ENCODE data around the gene STAT5B. TPM values are rescaled to one million over a fixed set of nuclear protein-coding genes. Genes with fewer than 3 reads are reported as not detected.
"Not testable (repeated sequence)": the region's sequence is repeated elsewhere in the genome, so short reads cannot be mapped to it uniquely, and the experiment has no call there.

The STAT5B gene
- total RNA-seq, 2 donors from 2014 or later: 35.7 to 51.4 TPM

- Mint-ChIP-seq H3K27me3 (ENCODE audit: insufficient read depth) (peaks cover 1% of the 10 kb centered on the region), H3K27ac (no peak overlapping the region), H3K36me3 (ENCODE audit: low read depth) (no peaks in the 10 kb centered on the region), H3K9me3 (no peaks in the 10 kb centered on the region), H3K4me3 (no peak overlapping the region), H3K4me1 (peaks cover 4% of the 10 kb centered on the region)
- Histone ChIP-seq H3K9ac (ENCODE audit: extremely low read depth, low read length, poor library complexity, severe bottlenecking) (no peak overlapping the region), H3K27ac (ENCODE audit: low read depth, low read length) (no peak overlapping the region), H3K36me3 (ENCODE audit: control insufficient read depth, insufficient read depth, low read length) (no peaks in the 10 kb centered on the region), H3K4me3 (ENCODE audit: low read length) (no peak overlapping the region), H3K27me3 (ENCODE audit: control insufficient read depth, insufficient read depth, low read length, poor library complexity, severe bottlenecking) (no peaks in the 10 kb centered on the region), H3K9me3 (ENCODE audit: control insufficient read depth, low read length) (no peaks in the 10 kb centered on the region), H3K4me1 (ENCODE audit: control insufficient read depth, insufficient read depth, low read length) (no peaks in the 10 kb centered on the region)
- DNase-seq: no peak
- no peak for TF ChIP-seq CTCF (conservative IDR thresholded peaks at IDR 0.05)
- WGBS, 2 experiments (ENCODE audit: insufficient coverage in 1 of 2, insufficient read length in 1 of 2): 95 to 96% methylated on average over 9 to 19 of the region's 19 CpGs
Observed at GRCh38 chr17:42307362-42307927, 31.3 kb upstream of the STAT5B start.

- H3K4me1 Mint-ChIP-seq: no peaks in the 10 kb centered on the region
- no peak for DNase-seq
- WGBS, 2 experiments (ENCODE audit: insufficient coverage in 1 of 2, insufficient read length in 1 of 2): 97% methylated on average over 5 of the region's 5 CpGs; no CpG with 5 or more reads in 1 of the 2 experiments
- no peaks in the 10 kb centered on the region for H3K9me3 ChIP-seq (ENCODE audit: control insufficient read depth, low read length)
- H3K27me3 ChIP-seq (ENCODE audit: control insufficient read depth, insufficient read depth, low read length, poor library complexity, severe bottlenecking): no peaks in the 10 kb centered on the region
- no peaks in the 10 kb centered on the region for H3K36me3 ChIP-seq (ENCODE audit: control insufficient read depth, insufficient read depth, low read length)
- H3K9me3 Mint-ChIP-seq: no peaks in the 10 kb centered on the region
- no peak overlapping the region for H3K27ac ChIP-seq (ENCODE audit: low read depth, low read length)
- H3K36me3 Mint-ChIP-seq (ENCODE audit: low read depth): no peaks in the 10 kb centered on the region
- no peak overlapping the region for H3K4me3 Mint-ChIP-seq
- no peak overlapping the region for H3K4me3 ChIP-seq (ENCODE audit: low read length)
- H3K9ac ChIP-seq (ENCODE audit: extremely low read depth, low read length, poor library complexity, severe bottlenecking): no peak overlapping the region
- no peaks in the 10 kb centered on the region for H3K4me1 ChIP-seq (ENCODE audit: control insufficient read depth, insufficient read depth, low read length)
- H3K27ac Mint-ChIP-seq: no peak overlapping the region
- TF ChIP-seq CTCF (conservative IDR thresholded peaks at IDR 0.05): no peak
- peaks cover 1% of the 10 kb centered on the region for H3K27me3 Mint-ChIP-seq (ENCODE audit: insufficient read depth)
Observed at GRCh38 chr17:42306385-42306667, 30.1 kb upstream of the STAT5B start.

GRCh38 chr17:42305543-42306384 is 29.6 kb upstream of the STAT5B start:
- no peaks in the 10 kb centered on the region for H3K9me3 ChIP-seq (ENCODE audit: control insufficient read depth, low read length)
- H3K27ac ChIP-seq (ENCODE audit: low read depth, low read length): no peak overlapping the region
- no peaks in the 10 kb centered on the region for H3K4me1 Mint-ChIP-seq
- peaks cover 1% of the 10 kb centered on the region for H3K27me3 Mint-ChIP-seq (ENCODE audit: insufficient read depth)
- no peaks in the 10 kb centered on the region for H3K36me3 Mint-ChIP-seq (ENCODE audit: low read depth)
- no peak for DNase-seq
- H3K27ac Mint-ChIP-seq: no peak overlapping the region
- no peaks in the 10 kb centered on the region for H3K9me3 Mint-ChIP-seq
- H3K36me3 ChIP-seq (ENCODE audit: control insufficient read depth, insufficient read depth, low read length): no peaks in the 10 kb centered on the region
- H3K4me3 Mint-ChIP-seq: no peak overlapping the region
- H3K27me3 ChIP-seq (ENCODE audit: control insufficient read depth, insufficient read depth, low read length, poor library complexity, severe bottlenecking): no peaks in the 10 kb centered on the region
- H3K4me3 ChIP-seq (ENCODE audit: low read length): no peak overlapping the region
- 93 to 95% methylated on average over 8 to 13 of the region's 18 CpGs for WGBS, 2 experiments (ENCODE audit: insufficient coverage in 1 of 2, insufficient read length in 1 of 2)
- no peak overlapping the region for H3K9ac ChIP-seq (ENCODE audit: extremely low read depth, low read length, poor library complexity, severe bottlenecking)
- no peaks in the 10 kb centered on the region for H3K4me1 ChIP-seq (ENCODE audit: control insufficient read depth, insufficient read depth, low read length)
- no peak for TF ChIP-seq CTCF (conservative IDR thresholded peaks at IDR 0.05)

GRCh38 chr17:42305031-42305330 is 28.8 kb upstream of the STAT5B start:
- not testable (repeated sequence) for DNase-seq; H3K9me3 Mint-ChIP-seq; H3K4me3 ChIP-seq (ENCODE audit: low read length); H3K36me3 Mint-ChIP-seq (ENCODE audit: low read depth); H3K27me3 ChIP-seq (ENCODE audit: control insufficient read depth, insufficient read depth, low read length, poor library complexity, severe bottlenecking); H3K27ac ChIP-seq (ENCODE audit: low read depth, low read length); H3K4me3 Mint-ChIP-seq; H3K27me3 Mint-ChIP-seq (ENCODE audit: insufficient read depth); H3K9ac ChIP-seq (ENCODE audit: extremely low read depth, low read length, poor library complexity, severe bottlenecking); H3K36me3 ChIP-seq (ENCODE audit: control insufficient read depth, insufficient read depth, low read length); H3K27ac Mint-ChIP-seq; H3K9me3 ChIP-seq (ENCODE audit: control insufficient read depth, low read length); H3K4me1 ChIP-seq (ENCODE audit: control insufficient read depth, insufficient read depth, low read length); H3K4me1 Mint-ChIP-seq
- 97 to 100% methylated on average over 2 to 6 of the region's 6 CpGs for WGBS, 2 experiments (ENCODE audit: insufficient coverage in 1 of 2, insufficient read length in 1 of 2)

Data from endodermal cell (in vitro differentiated cells).